ENCODE data around the gene PLA2R1.
"Not testable (repeated sequence)": the region's sequence is repeated elsewhere in the genome, so short reads cannot be mapped to it uniquely, and the experiment has no call there.

Gene PLA2R1

GRCh38 chr2:160063271-160063670, 856 bp upstream of the PLA2R1 start:
- DNase-seq = no peak

GRCh38 chr2:160061944-160062291, 497 bp downstream of the PLA2R1 start:
- no peak for DNase-seq

DNA sequence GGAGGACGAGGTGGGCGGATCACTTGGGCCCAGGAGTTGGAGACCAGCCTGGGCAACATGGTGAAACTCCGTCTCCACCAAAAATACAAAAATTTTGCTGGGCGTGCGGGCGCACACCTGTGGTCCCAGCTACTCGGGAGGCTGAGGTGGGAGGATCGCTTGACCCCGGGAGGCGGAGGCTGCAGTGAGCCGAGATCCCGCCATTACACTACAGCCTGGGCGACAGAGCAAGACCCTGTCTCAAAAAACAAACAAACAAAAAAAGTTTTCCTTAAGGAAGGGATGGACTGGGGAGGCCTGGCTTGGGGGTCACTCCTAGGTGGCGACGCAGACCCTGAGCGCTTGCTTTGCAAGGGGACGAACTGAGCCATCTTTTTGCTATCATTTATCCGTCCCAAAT, 882 bp downstream of the PLA2R1 start:
- DNase-seq = no peak

- no peak for DNase-seq
Observed at GRCh38 chr2:160060297-160060696, 2.1 kb downstream of the PLA2R1 start.

DNA sequence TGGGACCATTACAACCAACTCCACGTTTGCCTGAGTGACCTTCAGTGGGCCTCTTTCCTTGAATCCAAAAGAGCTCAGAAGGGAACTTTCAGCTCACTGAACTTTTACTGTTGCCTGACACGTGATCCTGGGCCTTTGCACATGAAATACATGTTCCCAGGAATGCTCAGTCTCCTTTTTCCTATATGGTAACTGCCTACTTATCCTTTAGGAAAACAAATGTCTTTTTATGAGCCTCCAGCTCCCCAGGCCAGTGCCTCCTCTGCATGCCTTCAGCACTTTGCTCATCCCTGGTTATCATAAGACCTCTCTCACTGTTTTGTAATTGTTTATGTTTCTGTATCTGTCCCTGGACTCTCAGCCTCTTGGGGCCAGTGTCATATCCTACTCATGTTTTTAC, 5.1 kb downstream of the PLA2R1 start:
- DNase-seq = no peak

GRCh38 chr2:160055726-160056108, 6.7 kb downstream of the PLA2R1 start:
- DNase-seq = no peak

GRCh38 chr2:160054984-160055725, 7.3 kb downstream of the PLA2R1 start:
- no peak for DNase-seq

DNA sequence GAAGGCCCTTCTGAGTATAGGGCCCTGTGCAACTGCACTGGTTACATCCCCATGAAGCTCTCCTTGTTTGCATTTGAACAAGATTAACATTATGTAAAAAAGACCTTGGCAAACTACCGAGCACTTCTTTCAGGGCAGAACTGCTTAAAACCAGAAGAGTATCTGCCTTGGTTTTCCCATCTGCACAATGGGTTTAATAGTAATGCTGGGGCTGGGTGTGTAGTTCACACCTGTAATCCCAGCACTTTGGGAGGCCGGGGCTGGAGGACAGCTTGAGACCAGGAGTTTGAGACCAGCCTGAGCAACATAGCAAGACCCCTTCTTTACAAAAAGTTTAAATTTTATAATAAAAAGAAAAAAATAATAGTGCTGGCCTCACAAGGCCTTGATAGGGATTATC, 8.5 kb downstream of the PLA2R1 start:
- no peak for DNase-seq

DNA sequence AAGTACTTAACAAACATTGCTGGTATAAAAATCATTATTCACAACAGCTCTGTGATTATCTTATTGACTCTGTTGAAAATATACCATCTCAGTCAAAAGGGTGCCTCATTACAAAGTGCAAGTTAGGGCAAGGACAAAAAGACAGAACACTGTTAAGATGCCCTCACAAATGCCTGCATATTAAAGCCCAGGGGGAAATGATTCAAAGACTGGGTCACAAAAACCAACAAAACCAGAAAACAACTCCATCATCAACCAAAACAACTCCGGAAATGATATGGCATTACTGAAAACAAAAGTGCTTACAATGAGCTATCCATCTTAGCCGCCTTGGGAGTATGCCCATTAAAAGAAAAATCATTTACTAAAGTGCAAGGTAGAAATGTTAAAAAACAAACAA, 9.9 kb downstream of the PLA2R1 start:
- DNase-seq = no peak

GRCh38 chr2:160051371-160051800, 11.0 kb downstream of the PLA2R1 start:
- DNase-seq = no peak

DNA sequence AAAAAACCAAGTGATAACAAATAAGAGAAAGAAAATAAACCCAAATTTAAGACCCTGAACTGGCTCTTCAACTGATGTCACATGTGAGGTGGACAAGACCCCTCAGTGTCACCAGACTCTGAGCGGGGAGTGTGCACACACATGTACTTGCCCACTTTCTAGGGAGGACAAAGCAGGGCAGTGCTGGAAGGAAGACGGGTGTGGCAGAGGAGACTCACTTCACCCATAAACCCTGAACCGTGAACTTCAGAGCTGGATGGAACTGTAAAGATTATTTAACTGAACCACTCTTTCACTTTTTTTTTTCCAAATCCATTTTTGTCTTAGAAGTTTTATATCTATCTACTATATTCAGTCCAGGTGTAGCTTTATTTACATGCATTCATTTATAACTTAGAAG, 12.3 kb downstream of the PLA2R1 start:
- no peak for DNase-seq

DNA sequence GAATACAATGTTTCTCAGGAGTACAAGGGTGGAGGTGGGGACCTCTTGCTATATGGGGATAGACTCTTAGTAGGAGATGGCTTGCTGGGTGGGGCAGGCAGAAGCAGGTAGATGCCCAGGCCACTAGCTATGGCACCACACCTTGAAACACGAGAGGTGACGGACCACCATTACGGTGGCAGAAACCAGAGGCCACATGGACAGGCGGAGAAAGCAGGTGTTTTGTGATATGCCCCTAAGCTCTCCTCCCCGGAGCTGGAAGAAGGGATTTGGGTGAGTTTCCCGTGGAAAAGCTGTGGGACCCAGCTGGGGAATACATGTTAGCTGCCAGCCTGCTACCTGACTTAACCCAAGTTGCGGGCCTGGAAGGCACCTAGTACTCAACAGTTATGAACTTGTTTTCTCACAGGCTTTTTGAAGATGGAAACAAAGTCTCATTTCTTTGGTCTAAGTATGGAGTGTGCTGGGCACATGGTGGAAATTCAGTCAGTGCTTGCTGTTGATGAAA, 16.7 kb downstream of the PLA2R1 start:
- DNase-seq = no peak

DNA sequence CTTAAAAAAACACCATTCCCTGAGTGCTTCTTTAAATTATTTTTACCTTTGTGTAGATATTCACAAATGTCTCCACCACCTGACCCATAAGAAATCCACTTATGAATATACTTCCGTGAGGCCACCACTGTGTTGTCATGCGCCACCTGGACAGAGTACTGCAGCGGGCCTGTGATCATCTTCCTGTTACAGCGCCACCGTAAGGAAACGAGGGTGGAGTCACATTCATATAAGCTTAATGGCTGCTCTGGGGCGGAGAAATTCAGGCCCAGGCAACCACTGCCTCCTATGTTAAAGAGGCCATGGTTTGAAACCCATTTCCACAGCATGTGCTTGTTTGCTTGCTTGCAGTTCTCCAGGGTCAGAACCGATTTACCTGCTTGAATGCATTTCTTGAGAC, 17.7 kb downstream of the PLA2R1 start:
- no peak for DNase-seq

GRCh38 chr2:160043265-160043664, 19.1 kb downstream of the PLA2R1 start:
- no peak for DNase-seq

DNA sequence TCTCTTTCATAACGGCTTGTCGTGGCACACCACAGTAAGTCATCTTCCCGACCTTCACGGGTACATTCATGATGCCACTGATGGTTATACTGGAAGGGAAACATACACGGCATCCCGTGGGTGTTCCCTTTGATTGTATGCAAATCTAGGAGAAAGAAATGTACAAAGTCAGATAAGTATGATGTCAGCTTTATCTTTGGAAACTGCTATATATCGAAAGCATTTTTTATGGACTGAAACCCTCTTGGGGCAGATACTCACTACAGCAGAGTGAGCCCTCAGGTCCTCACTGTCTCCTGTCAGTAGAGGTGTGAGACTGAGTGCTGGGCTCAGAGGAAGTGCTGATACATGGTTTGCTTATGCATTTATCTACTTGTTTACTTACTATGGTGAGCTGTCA, 20.4 kb downstream of the PLA2R1 start:
- no peak for DNase-seq

DNA sequence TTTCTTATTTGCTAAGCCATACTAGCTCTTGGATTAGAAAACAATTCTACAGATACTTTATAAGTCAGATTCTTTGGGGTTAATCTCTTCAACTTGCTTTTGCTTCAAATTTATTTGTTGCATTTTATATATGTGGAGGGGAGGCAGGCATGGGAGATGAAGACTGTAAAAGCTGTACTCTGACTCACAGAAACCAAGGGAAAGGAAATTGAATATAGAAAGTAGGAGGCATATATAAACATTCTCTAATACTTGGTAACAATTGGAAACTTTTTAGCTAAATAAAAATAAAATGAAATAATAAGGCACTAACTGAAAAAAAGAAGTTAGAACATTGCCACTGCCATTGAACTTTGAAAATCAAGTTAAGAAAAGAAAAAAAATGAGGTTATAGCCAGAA, 21.3 kb downstream of the PLA2R1 start:
- no peak for DNase-seq

DNA sequence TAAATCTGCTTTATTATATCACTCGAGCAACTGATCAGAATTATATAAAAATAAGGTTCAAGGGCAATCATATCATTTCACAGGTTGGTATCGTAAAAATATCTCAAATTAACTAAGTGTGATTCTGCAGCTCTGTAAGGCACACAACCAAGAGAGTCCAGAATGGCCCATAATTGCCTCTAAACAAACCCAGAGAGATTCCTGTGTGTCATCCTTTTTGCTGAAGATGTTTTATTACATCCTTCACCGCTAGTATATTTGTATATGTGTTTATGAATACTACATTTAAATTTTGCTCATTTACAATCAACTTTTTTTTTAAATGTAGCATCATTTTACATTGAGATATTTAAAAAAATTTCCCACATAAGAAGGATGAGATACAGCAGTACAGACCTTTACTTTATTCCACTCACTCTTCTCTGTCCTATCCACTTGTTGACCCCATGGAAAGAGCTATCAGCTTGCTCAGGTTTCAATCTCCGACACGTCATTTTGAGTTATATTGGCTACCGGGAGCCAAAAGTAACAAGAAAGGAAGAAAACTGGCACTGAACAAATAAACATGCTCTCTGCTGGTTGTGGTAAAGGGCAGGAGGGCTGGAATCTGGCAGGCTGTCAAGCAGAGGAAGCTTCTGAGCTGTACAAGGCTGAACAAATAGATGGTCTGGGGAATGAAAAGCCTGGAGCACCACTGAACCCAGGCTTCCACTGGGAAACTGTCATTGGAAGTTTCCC, 23.1 kb downstream of the PLA2R1 start:
- no peak for DNase-seq

DNA sequence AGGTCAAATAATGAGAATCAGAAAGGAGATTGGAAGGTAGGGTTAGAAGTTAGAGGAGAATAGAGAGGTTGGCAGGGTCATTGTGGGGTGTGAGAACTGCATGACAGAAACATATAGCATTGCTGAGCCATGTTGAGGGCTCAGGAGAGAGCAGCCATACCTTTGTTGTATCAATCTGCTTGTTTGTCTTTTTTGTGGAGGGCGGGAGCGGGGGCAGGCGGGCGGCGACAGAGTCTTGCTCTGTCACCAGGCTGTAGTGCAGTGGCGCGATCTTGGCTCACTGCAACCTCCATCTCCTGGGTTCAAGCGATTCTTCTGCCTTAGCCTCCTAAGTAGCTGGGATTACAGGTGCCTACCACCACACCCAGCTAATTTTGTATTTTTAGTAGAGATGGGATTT, 23.8 kb downstream of the PLA2R1 start:
- not testable (repeated sequence) for DNase-seq

DNA sequence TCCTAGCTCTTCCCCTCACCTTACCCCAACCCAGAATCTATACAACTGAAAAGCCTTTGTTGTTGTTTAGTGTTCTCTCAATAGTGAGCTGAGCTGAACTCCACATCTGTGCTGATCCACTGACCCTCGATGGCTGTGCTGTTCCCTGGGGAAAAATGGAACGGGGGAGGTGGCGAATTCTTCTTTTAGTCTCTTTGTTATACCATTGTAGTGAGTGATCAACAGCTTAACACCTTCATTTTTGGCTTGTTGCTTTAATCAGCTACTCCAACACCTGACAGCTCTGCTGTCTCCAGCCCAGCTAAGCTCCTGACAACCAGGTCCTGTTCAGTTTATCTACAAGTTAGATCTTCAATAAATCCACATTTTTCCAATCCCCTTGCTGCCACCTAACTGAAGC, 25.7 kb downstream of the PLA2R1 start:
- no peak for DNase-seq

DNA sequence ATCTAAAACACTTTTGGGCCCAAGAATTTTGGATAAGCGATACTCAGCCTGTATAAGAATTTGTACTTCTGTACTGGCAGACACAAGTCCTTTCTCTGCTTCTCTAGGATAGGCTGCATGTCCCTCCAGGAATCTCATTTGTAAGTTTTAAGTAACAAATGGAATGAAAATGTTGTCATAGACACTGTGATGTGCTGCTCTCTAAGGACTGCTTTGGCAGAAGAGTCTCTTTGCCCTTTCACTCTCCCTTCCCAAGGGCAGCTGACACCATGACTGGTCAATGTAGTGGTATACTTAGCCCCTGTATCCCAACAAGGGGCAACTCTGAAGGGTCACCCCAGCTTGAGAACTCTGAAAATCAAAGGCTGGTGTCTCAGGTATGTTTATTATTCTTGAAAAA, 27.3 kb downstream of the PLA2R1 start:
- DNase-seq = no peak

DNA sequence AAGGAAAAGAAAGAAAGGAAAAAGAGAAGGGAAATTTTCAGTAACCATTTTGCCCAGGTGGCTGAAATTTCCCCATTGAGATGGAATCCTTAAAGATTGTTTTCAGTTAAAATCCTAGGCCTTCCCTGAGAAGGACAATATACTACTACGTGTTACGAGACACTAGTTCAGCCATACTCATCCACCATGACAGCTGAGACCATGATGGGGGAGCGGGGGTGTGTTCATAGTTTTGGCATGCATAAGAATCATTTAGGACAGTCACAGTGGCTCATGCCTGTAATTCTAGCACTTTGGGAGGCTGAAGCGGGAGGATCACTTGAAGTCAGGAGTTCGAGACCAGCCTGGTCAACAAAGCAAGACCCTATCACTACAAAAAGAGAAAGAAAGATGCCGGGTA, 28.0 kb downstream of the PLA2R1 start:
- DNase-seq = no peak

DNA sequence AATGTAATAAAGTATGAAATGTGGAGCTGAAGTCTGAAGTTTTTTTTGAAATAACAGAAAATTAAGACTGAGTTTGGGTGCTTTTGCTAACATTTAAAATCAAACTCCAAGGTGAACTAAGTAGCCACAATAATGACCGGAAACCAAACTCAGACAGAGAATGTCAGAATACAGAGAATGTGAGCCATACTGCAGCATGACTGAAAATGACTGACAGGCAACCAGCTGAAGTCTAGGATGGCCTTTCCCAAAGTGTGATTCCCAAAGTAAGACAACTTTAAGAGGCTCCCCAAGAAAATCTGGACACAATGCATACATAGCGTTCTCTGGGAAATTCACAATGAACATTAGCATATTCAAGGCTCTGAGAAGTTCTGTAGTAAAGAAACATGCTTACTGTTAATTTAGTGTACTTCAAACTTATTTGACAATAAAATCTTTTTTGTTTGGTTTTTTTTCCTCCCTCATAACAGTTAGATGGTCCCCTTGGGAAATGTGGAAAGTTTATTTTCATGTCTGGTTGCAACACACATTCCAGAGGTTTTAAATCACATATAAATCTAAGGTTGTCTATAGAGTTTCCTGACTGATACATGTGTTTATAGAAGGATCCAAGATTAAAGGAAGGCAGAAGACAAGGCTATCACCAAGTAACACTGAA, 28.6 kb downstream of the PLA2R1 start:
- DNase-seq = no peak

DNA sequence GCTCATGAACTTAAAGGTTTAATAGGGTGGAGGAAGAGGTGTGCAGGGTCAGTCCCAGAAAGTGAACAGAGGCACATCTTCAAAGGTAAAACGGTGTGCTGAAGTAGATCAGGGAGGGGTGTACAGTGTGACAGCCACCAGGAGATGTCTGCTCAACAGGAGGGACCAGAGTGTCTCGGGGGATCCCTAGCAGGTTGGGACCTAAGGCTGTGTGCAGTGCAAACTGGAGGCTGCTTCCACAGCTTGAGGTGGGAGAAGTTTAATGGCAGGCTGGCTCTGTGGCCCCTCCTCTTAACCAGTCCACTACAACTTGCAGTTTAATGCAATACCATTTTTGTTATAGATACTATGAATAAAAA, 33.2 kb downstream of the PLA2R1 start:
- DNase-seq = no peak

Data from Kasumi-1 (cell line).